DMS79 (cell line): Measurements from ENCODE around the gene ANP32B.
"Not testable (repeated sequence)": the region's sequence is repeated elsewhere in the genome, so short reads cannot be mapped to it uniquely, and the experiment has no call there.

Experiments used
- DNase-seq: peaks from one replicate; lab custom pipeline; 2025; lab: John Stamatoyannopoulos, UW

Gene ANP32B

GRCh38 chr9:97993000-97993399 is 9.9 kb downstream of the ANP32B start:
- no peak for DNase-seq

GRCh38 chr9:97994703-97995102 is 11.6 kb downstream of the ANP32B start:
- DNase-seq: no peak

- DNase-seq: not testable (repeated sequence)
Measured at GRCh38 chr9:97996676-97997075, 13.5 kb downstream of the ANP32B start.

GRCh38 chr9:97997330-97998276 is 14.5 kb downstream of the ANP32B start:
- DNase-seq: no peak

- DNase-seq: no peak
Measured at GRCh38 chr9:98002808-98003207, 19.7 kb downstream of the ANP32B start.

GRCh38 chr9:98006127-98006796 is 23.1 kb downstream of the ANP32B start:
- DNase-seq: no peak

- DNase-seq: no peak
Measured at GRCh38 chr9:98007251-98007928, 24.2 kb downstream of the ANP32B start.

- no peak for DNase-seq
Measured at GRCh38 chr9:98008764-98009163, 25.6 kb downstream of the ANP32B start.

GRCh38 chr9:98009437-98009836 is 26.3 kb downstream of the ANP32B start:
- no peak for DNase-seq

- DNase-seq: no peak
Measured at GRCh38 chr9:98009936-98010335, 26.8 kb downstream of the ANP32B start.

GRCh38 chr9:98010445-98010844 is 27.3 kb downstream of the ANP32B start:
- DNase-seq: no peak

- no peak for DNase-seq
Measured at GRCh38 chr9:98011122-98011521, 28.0 kb downstream of the ANP32B start.

- DNase-seq: no peak
Measured at GRCh38 chr9:98016137-98016680, 33.1 kb downstream of the ANP32B start.

GRCh38 chr9:98017306-98017705 is 34.2 kb downstream of the ANP32B start:
- no peak for DNase-seq

GRCh38 chr9:98018347-98018746 is 35.2 kb downstream of the ANP32B start:
- DNase-seq: no peak

- no peak for DNase-seq
Measured at GRCh38 chr9:98019098-98019497, 36.0 kb downstream of the ANP32B start.

- DNase-seq: not testable (repeated sequence)
Measured at GRCh38 chr9:98019869-98020268, 36.7 kb downstream of the ANP32B start.

GRCh38 chr9:98020476-98021145 is 37.5 kb downstream of the ANP32B start:
- DNase-seq: no peak

GRCh38 chr9:98021306-98022040 is 38.3 kb downstream of the ANP32B start:
- no peak for DNase-seq

GRCh38 chr9:98022447-98022846 is 39.3 kb downstream of the ANP32B start:
- DNase-seq: no peak

- no peak for DNase-seq
Measured at GRCh38 chr9:98024702-98025101, 41.6 kb downstream of the ANP32B start.
